ENCODE results near the gene KIRREL3.
A peak's percentile ranks its signal among the peaks of the same experiment; 100 is the strongest.

DNA sequence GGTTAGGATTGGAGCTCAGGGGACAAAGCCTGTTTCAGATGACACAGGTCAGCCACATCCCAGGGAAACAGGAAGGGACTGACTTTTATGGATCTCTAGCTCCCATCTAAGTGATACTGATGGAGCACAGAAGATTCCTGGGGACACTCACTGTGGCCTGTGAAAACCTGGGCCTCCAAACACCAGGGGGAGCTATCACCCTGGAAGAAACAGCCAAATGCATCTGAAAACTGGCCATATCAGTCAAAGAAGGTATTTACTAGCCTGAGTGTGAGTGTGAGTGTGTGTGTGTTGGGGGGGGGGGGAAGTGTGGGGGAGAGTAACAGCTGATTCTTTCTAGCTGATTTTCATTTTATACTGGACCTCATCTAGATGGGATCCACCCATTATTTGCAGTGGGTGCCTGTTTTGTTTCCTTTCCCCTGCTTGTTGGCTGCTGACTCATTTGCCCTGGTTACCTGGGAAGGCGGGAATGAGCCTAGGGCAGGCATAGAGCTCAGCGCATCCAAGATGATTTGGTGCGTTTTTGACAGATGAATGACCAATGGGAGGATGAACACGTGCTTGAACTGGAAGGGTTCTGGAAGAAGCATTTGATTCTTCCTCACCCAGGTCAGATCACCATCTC lies 284.0 kb downstream of the KIRREL3 start:
- no peak for TF ChIP-seq POLR2A (IDR thresholded peaks at IDR 0.05)
- TF ChIP-seq, protein P1, sequence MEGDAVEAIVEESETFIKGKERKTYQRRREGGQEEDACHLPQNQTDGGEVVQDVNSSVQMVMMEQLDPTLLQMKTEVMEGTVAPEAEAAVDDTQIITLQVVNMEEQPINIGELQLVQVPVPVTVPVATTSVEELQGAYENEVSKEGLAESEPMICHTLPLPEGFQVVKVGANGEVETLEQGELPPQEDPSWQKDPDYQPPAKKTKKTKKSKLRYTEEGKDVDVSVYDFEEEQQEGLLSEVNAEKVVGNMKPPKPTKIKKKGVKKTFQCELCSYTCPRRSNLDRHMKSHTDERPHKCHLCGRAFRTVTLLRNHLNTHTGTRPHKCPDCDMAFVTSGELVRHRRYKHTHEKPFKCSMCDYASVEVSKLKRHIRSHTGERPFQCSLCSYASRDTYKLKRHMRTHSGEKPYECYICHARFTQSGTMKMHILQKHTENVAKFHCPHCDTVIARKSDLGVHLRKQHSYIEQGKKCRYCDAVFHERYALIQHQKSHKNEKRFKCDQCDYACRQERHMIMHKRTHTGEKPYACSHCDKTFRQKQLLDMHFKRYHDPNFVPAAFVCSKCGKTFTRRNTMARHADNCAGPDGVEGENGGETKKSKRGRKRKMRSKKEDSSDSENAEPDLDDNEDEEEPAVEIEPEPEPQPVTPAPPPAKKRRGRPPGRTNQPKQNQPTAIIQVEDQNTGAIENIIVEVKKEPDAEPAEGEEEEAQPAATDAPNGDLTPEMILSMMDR (IDR thresholded peaks at IDR 0.05) = peak in 2 of 3 experiments; percentile 42 to 60

All from testis (tissue), 2 donors.